H1 (cell line): ENCODE measurements around the gene PREX1. TPM values are rescaled to one million over a fixed set of nuclear protein-coding genes. Genes with fewer than 3 reads are reported as not detected.
A peak's percentile ranks its signal among the peaks of the same experiment; 100 is the strongest.

Experiments
- CTCF ChIA-PET: fragments of 300-600 bp; sonication (Branson Sonifier 250); formaldehyde crosslinking; loops from one replicate; lab custom pipeline; 2021; ENCODE audit not compliant: partially characterized antibody; lab: Charles Lee
- POLR2A ChIA-PET: fragments of 300-600 bp; sonication (Branson Sonifier 250); formaldehyde crosslinking; loops from one replicate; lab custom pipeline; 2021; ENCODE audit warnings: inconsistent platforms; ENCODE audit not compliant: partially characterized antibody; lab: Charles Lee
- DNase-seq, 2 experiments: peaks; one replicate each; pipeline versions ENCODE4 v3.0.0 to v3.0.0-alpha.2; 2010 to 2022; ENCODE audit warnings: low spot score in 2 of 2, low read depth in 1 of 2, mixed read lengths in 1 of 2
- FAIRE-seq: peaks from 2 replicates; lab custom pipeline; 2011; peaks lifted over from hg19 to GRCh38; lab: Jason Lieb, UNC
- H2AFZ ChIP-seq: 2 replicates; pipeline ENCODE4 v1.8.1; 2012; ENCODE audit warnings: low read length, inconsistent platforms
- H2AK5ac ChIP-seq: 2 replicates; pipeline ENCODE4 v1.6.1; 2013; ENCODE audit warnings: low read depth, low read length
- H2BK120ac ChIP-seq: replicated peaks from 2 replicates; pipeline ENCODE3; 2013; ENCODE audit warnings: low read depth, low read length, inconsistent platforms
- H2BK12ac ChIP-seq: 2 replicates; pipeline ENCODE4 v1.6.1; 2013; ENCODE audit warnings: low read depth, low read length
- H2BK15ac ChIP-seq: 2 replicates; pipeline ENCODE4 v1.6.1; 2013; ENCODE audit warnings: low read length
- H2BK20ac ChIP-seq: 2 replicates; pipeline ENCODE4 v1.6.1; 2013; ENCODE audit warnings: low read length
- H2BK5ac ChIP-seq: 2 replicates; pipeline ENCODE4 v1.6.1; 2013; ENCODE audit warnings: low read depth, low read length
- H3K14ac ChIP-seq: 2 replicates; pipeline ENCODE4 v1.6.1; 2013; ENCODE audit warnings: inconsistent platforms; ENCODE audit not compliant: insufficient read length
- H3K18ac ChIP-seq: 2 replicates; pipeline ENCODE4 v1.6.1; 2013; ENCODE audit warnings: low read length; ENCODE audit errors: extremely low read depth
- H3K23ac ChIP-seq: 2 replicates; pipeline ENCODE4 v1.6.1; 2013; ENCODE audit warnings: inconsistent platforms; ENCODE audit not compliant: insufficient read length
- H3K23me2 ChIP-seq: 2 replicates; pipeline ENCODE4 v1.6.1; 2013; ENCODE audit warnings: low read depth, low read length
- H3K27ac ChIP-seq: 2 replicates; pipeline ENCODE4 v1.6.1; 2011; ENCODE audit warnings: low read depth, low read length, inconsistent platforms
- H3K27me3 ChIP-seq, 4 experiments: replicated peaks in 1 of 4; 1 replicate in 1 of 4; 2 replicates in 3 of 4; pipeline versions ENCODE4 v1.6.1 to v1.8.1; 2011 to 2013; ENCODE audit warnings: low read length in 3 of 4, mild to moderate bottlenecking in 3 of 4, inconsistent platforms in 2 of 4, mixed read lengths in 2 of 4, moderate library complexity in 1 of 4; ENCODE audit not compliant: control insufficient read depth in 3 of 4, insufficient read depth in 3 of 4; ENCODE audit errors: extremely low read depth in 1 of 4
- H3K36me3 ChIP-seq, 4 experiments: 2 replicates each; pipeline versions ENCODE4 v1.6.1 to v1.8.1; 2011 to 2013; ENCODE audit warnings: mild to moderate bottlenecking in 4 of 4, low read length in 3 of 4, moderate library complexity in 2 of 4, control low read depth in 1 of 4, inconsistent platforms in 1 of 4; ENCODE audit not compliant: insufficient read depth in 4 of 4, control insufficient read depth in 2 of 4
- H3K4ac ChIP-seq: replicated peaks from 2 replicates; pipeline ENCODE3; 2013; ENCODE audit warnings: low read length, low read depth, mixed read lengths, inconsistent platforms; ENCODE audit not compliant: insufficient read length
- H3K4me1 ChIP-seq, 4 experiments: replicated peaks in 1 of 4; 1 replicate in 1 of 4; 2 replicates in 3 of 4; pipeline versions ENCODE4 v1.6.1 to v1.8.1; 2011 to 2013; ENCODE audit warnings: low read length in 3 of 4, inconsistent platforms in 2 of 4, mixed read lengths in 1 of 4; ENCODE audit not compliant: insufficient read depth in 4 of 4, control insufficient read depth in 3 of 4
- H3K4me2 ChIP-seq, 2 experiments: 2 replicates each; pipeline versions ENCODE4 v1.6.1 to v1.8.1; 2011 to 2013; ENCODE audit warnings: low read depth in 2 of 2, low read length in 2 of 2, control low read depth in 1 of 2, inconsistent platforms in 1 of 2, mild to moderate bottlenecking in 1 of 2; ENCODE audit not compliant: insufficient read depth in 1 of 2
- H3K4me3 ChIP-seq, 4 experiments: fragments of 200-600, 300-600 bp in 1 of 4; sonication (generic), shearing (Covaris generic), sonication (Bioruptor Twin) in 1 of 4; 2 replicates each; pipeline versions ENCODE4 v1.5.1 to v1.8.1; 2011 to 2016; ENCODE audit warnings: low read length in 4 of 4, low read depth in 3 of 4, control low read depth in 2 of 4, inconsistent platforms in 2 of 4, mild to moderate bottlenecking in 2 of 4, mixed read lengths in 1 of 4, moderate library complexity in 1 of 4; ENCODE audit not compliant: insufficient read depth in 2 of 4; ENCODE audit errors: extremely low read depth in 1 of 4
- H3K56ac ChIP-seq: replicated peaks from 2 replicates; pipeline ENCODE3; 2013; ENCODE audit warnings: low read depth, mild to moderate bottlenecking, mixed read lengths, low read length, inconsistent platforms; ENCODE audit not compliant: insufficient read length
- H3K79me1 ChIP-seq: 2 replicates; pipeline ENCODE4 v1.6.1; 2013; ENCODE audit warnings: low read depth, low read length, control low read depth
- H3K79me2 ChIP-seq, 2 experiments: 2 replicates each; pipeline versions ENCODE4 v1.6.1 to v1.8.1; 2012 to 2013; ENCODE audit warnings: low read length in 2 of 2, mild to moderate bottlenecking in 2 of 2, inconsistent platforms in 1 of 2; ENCODE audit not compliant: insufficient read depth in 2 of 2, control insufficient read depth in 1 of 2
- H3K9ac ChIP-seq, 4 experiments: replicated peaks in 1 of 4; 1 replicate in 1 of 4; 2 replicates in 3 of 4; pipeline versions ENCODE4 v1.6.1 to v1.8.1; 2011 to 2013; ENCODE audit warnings: low read depth in 3 of 4, low read length in 3 of 4, control low read depth in 2 of 4, mild to moderate bottlenecking in 2 of 4, moderate library complexity in 2 of 4, inconsistent platforms in 1 of 4; ENCODE audit errors: extremely low read depth in 1 of 4
- H3K9me3 ChIP-seq, 2 experiments: 2 replicates each; pipeline versions ENCODE4 v1.6.1 to v1.8.1; 2012 to 2013; ENCODE audit warnings: mild to moderate bottlenecking in 2 of 2, moderate library complexity in 2 of 2, control low read depth in 1 of 2, inconsistent platforms in 1 of 2, low read depth in 1 of 2, low read length in 1 of 2, mixed read lengths in 1 of 2; ENCODE audit not compliant: insufficient read depth in 2 of 2
- H4K20me1 ChIP-seq, 2 experiments: replicated peaks in 1 of 2; 2 replicates each; pipeline versions ENCODE3 to v1.8.1; 2011 to 2013; ENCODE audit warnings: inconsistent platforms in 2 of 2, low read length in 2 of 2, mild to moderate bottlenecking in 1 of 2; ENCODE audit not compliant: insufficient read depth in 2 of 2, control insufficient read depth in 1 of 2
- H4K5ac ChIP-seq: 2 replicates; pipeline ENCODE4 v1.6.1; 2013; ENCODE audit warnings: low read length, low read depth, mixed read lengths, inconsistent platforms; ENCODE audit not compliant: insufficient read length
- H4K8ac ChIP-seq: 2 replicates; pipeline ENCODE4 v1.8.0; 2013; ENCODE audit warnings: mild to moderate bottlenecking, moderate library complexity, low read length, inconsistent platforms; ENCODE audit not compliant: insufficient read depth; ENCODE audit errors: extremely low read depth
- H4K91ac ChIP-seq: replicated peaks from 2 replicates; pipeline ENCODE3; 2013; ENCODE audit warnings: low read length, mixed read lengths, inconsistent platforms; ENCODE audit not compliant: insufficient read length
- ASH2L ChIP-seq: fragments of 200-600, 300-600 bp; sonication (generic); IDR thresholded peaks from one replicate; pipeline ENCODE4 v1.7.1; 2017; ENCODE audit warnings: low read length
- BACH1 ChIP-seq: IDR thresholded peaks from 2 replicates; pipeline ENCODE4 v1.6.1; 2012; ENCODE audit warnings: low read length, improper control_type of control experiment
- CBX8 ChIP-seq: fragments of 300-800, 300-1000 bp; sonication (generic); IDR thresholded peaks from 2 replicates; pipeline ENCODE4 v1.7.1; 2016; ENCODE audit warnings: low read depth, low read length, borderline replicate concordance
- CEBPB ChIP-seq: IDR thresholded peaks from 2 replicates; pipeline ENCODE4 v1.6.1; 2012; ENCODE audit warnings: low read depth, low read length
- CREB1 ChIP-seq: IDR thresholded peaks from 2 replicates; pipeline ENCODE4 v1.6.1; 2012; ENCODE audit warnings: inconsistent platforms
- GTF2F1 ChIP-seq: IDR thresholded peaks from 2 replicates; pipeline ENCODE4 v1.6.1; 2012; ENCODE audit warnings: low read depth, low read length, improper control_type of control experiment, borderline replicate concordance
- HDAC2 ChIP-seq, 2 experiments: fragments of 300-600 bp in 1 of 2; sonication (generic) in 1 of 2; IDR thresholded peaks; 2 replicates each; pipeline ENCODE4 v1.6.1; 2011 to 2012; ENCODE audit warnings: low read depth in 2 of 2, low read length in 2 of 2, mild to moderate bottlenecking in 2 of 2, moderate library complexity in 2 of 2, borderline replicate concordance in 1 of 2, inconsistent platforms in 1 of 2
- POLR2A ChIP-seq, 2 experiments: IDR thresholded peaks; 1 replicate in 1 of 2; 2 replicates in 1 of 2; pipeline ENCODE4 v1.6.1; 2011; ENCODE audit warnings: low read depth in 2 of 2, low read length in 2 of 2, mild to moderate bottlenecking in 2 of 2; ENCODE audit errors: control extremely low read depth in 1 of 2
- WGBS, 2 experiments: shearing (Covaris generic) in 1 of 2; methylation state at CpG; one replicate each; pipeline versions ENCODE4 v1.1.6 to v1.1.7; 2013 to 2015; ENCODE audit warnings: low lambda C conversion rate in 2 of 2, mixed read lengths in 2 of 2, inconsistent platforms in 1 of 2, low coverage in 1 of 2, missing lambda C conversion rate in 1 of 2; ENCODE audit not compliant: insufficient replicate concordance in 2 of 2, insufficient coverage in 1 of 2, insufficient read length in 1 of 2; ENCODE audit errors: extremely low coverage in 1 of 2, missing lambda C conversion rate in 1 of 2; 5-methylcytosine and 5-hydroxymethylcytosine counted together
- polyA plus RNA-seq, 7 experiments: library from polyadenylated mRNA; depleted of rRNA in 3 of 7; stranded (reverse) in 5 of 7; unstranded in 2 of 7; fragments of >200 nt in 5 of 7; fragments of 200-250 nt in 2 of 7; gene quantifications; 1 replicate in 5 of 7; 2 replicates in 1 of 7; 4 replicates in 1 of 7; pipeline versions ENCODE4 v1.2.1 to v1.2.3, GENCODE V29; 2011 to 2013; ENCODE audit warnings: missing spikeins in 2 of 7, mixed read lengths in 2 of 7
- total RNA-seq: library from RNA; stranded (reverse); fragmentation: NEBNext Ultra II Directional; extraction: Animal tissue kit (Norgen Biotek cat#: 25700); gene quantifications from 2 replicates; pipeline ENCODE4 v1.2.1, GENCODE V29; 2021
- TF ChIP-seq, protein P1 (sequence below): IDR thresholded peaks from 2 replicates; pipeline ENCODE4 v1.6.1; 2012; ENCODE audit warnings: inconsistent platforms
- TF ChIP-seq, protein P2 (sequence below): IDR thresholded peaks from 2 replicates; pipeline ENCODE4 v1.6.1; 2012; ENCODE audit warnings: inconsistent platforms

PREX1 gene
- total and polyA plus RNA-seq, 2 of the 8 experiments (the other 6 are each of a cell fraction or from before 2014, with no cell fraction given), result 10.7 to 12.8 TPM

DNA sequence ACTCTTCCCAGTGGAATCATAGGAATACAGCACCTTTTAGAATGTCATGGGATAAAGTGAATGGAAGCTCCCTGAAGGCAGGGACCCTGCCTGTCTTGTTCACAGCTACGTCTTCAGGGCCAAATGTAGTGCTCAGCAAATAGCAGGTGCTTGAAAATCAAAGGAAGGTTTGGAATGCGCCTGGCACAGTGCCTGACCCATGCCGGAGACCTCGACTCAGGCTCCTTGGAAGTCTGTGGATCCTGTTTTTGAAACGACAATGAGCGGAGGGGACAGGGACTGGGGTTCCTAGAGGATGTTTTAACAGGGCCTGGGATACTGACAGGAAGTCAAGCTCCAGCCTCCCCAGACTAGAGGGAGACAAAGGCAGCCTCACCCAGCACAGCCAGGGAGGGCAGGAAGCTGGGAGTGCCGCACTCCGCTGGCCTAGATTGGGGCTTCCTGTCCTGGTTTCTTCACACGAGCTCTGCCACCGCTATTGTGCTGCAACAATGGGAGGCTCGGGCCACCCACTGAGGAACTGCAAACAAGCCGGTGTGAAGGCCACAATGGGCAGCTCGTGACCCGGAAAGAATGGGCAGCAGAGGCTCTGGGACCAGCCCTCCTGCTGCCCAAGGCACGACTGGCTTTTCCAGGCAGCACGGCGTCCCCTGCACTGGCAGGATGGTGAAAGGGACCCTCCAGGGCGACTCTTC is 76.7 kb downstream of the PREX1 start:
- H3K27ac ChIP-seq, result peak overlapping the region; percentile 51; the same call in 1 of the 2 replicates
- H4K5ac ChIP-seq, result no peak overlapping the region
- no peaks in the 10 kb centered on the region for H3K23me2 ChIP-seq
- H2BK12ac ChIP-seq, result peak overlapping the region; percentile 97; the same call in 1 of the 2 replicates
- peaks cover 19 to 50% (median 29%) of the 10 kb centered on the region in 4 experiments for H3K4me1 ChIP-seq
- POLR2A ChIA-PET, result interaction anchor here (0.6 to 3.4 kb wide), 5 partner anchors 11 to 28 kb away, joined by 3 to 10 read pairs (median 4); no protein-coding TSS in a partner anchor
- peaks cover 2% of the 10 kb centered on the region; the same call in 1 of the 2 replicates for H3K79me1 ChIP-seq
- H3K4me3 ChIP-seq, result no peak overlapping the region; a peak in 1 of 8 replicates
- H3K27me3 ChIP-seq, result peaks cover 0 to 3% (median 1%) of the 10 kb centered on the region in 4 experiments; a peak in 3 of 7 replicates
- no peaks in the 10 kb centered on the region for H3K36me3 ChIP-seq
- peak overlapping the region; percentile 89; the same call in 1 of the 2 replicates for H2BK5ac ChIP-seq
- H3K18ac ChIP-seq, result peak overlapping the region; percentile 65
- peaks cover 0 to 1% of the 10 kb centered on the region in 2 experiments for H4K20me1 ChIP-seq
- no peak overlapping the region for H2AFZ ChIP-seq
- H3K4ac ChIP-seq, result peak overlapping the region; percentile 7
- DNase-seq, result peak; percentile 78 to 80
- CTCF ChIA-PET, result interaction anchor here (0.8 to 2.3 kb wide), 7 partner anchors 21 to 154 kb away, joined by 3 to 9 read pairs (median 4); no protein-coding TSS in a partner anchor
- H4K8ac ChIP-seq, result no peak overlapping the region
- H3K56ac ChIP-seq, result no peak overlapping the region
- H3K23ac ChIP-seq, result no peak overlapping the region
- no peaks in the 10 kb centered on the region for H3K79me2 ChIP-seq
- no peak overlapping the region for H3K14ac ChIP-seq
- H2BK15ac ChIP-seq, result no peak overlapping the region
- H4K91ac ChIP-seq, result peak overlapping the region; percentile 36
- peak overlapping the region; percentile 83; the same call in 1 of the 2 replicates for H2BK20ac ChIP-seq
- WGBS, 2 experiments, result 22% methylated on average over 18 of the region's 18 CpGs; no CpG with 5 or more reads in 1 of the 2 experiments
- H2AK5ac ChIP-seq, result peak overlapping the region; percentile 84; the same call in 1 of the 2 replicates
- H3K4me2 ChIP-seq, result peak overlapping the region; percentile 4 to 52; a peak in 3 of 4 replicates
- FAIRE-seq, result no peak
- H3K9ac ChIP-seq, result no peak overlapping the region
- H2BK120ac ChIP-seq, result peak overlapping the region; percentile 49
- peaks cover 0 to 8% of the 10 kb centered on the region in 2 experiments; a peak in 1 of 4 replicates for H3K9me3 ChIP-seq
- TF ChIP-seq ASH2L (peak; percentile 51), CEBPB (peak; percentile 74), CBX8 (no peak), BACH1 (no peak), GTF2F1 (peak; percentile 42; the same call in 1 of the 2 replicates), POLR2A (IDR thresholded peaks at IDR 0.05; ENCODE audit: control extremely low read depth in 1 of 2, low read depth in 2 of 2, low read length in 2 of 2) (0 out of 3 replicates have a peak, but pooled peaks of 1 of the 2 experiments have one; percentile 37), HDAC2 (IDR thresholded peaks at IDR 0.05; ENCODE audit: borderline replicate concordance in 1 of 2, low read depth in 2 of 2, low read length in 2 of 2) (0 out of 4 replicates have a peak, but pooled peaks of 1 of the 2 experiments have one; percentile 22), CREB1 (0 out of 2 replicates have a peak, but pooled peaks have one; percentile 25)
- TF ChIP-seq, protein P1, sequence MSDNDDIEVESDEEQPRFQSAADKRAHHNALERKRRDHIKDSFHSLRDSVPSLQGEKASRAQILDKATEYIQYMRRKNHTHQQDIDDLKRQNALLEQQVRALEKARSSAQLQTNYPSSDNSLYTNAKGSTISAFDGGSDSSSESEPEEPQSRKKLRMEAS, result peak; percentile 81
- TF ChIP-seq, protein P2, sequence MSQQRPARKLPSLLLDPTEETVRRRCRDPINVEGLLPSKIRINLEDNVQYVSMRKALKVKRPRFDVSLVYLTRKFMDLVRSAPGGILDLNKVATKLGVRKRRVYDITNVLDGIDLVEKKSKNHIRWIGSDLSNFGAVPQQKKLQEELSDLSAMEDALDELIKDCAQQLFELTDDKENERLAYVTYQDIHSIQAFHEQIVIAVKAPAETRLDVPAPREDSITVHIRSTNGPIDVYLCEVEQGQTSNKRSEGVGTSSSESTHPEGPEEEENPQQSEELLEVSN, result peak; percentile 10; the same call in 1 of the 2 replicates
